Measurements from ENCODE around the gene NR4A1. TPM values are rescaled to one million over a fixed set of nuclear protein-coding genes. Genes with fewer than 3 reads are reported as not detected.

The NR4A1 gene
- total RNA-seq, 1 donor from 2014 or later: 21.7 TPM

GRCh38 chr12:52009081-52009751 is 42.0 kb upstream of the NR4A1 start:
- DNase-seq (ENCODE audit: low spot score, unreplicated experiment): no peak
- Mint-ChIP-seq H3K27ac (no peak overlapping the region), H3K9me3 (ENCODE audit: low read depth) (no peaks in the 10 kb centered on the region), H3K4me3 (ENCODE audit: low read depth) (no peak overlapping the region), H3K4me1 (ENCODE audit: low read depth) (peaks cover 15% of the 10 kb centered on the region), H3K36me3 (ENCODE audit: insufficient read depth) (peaks cover 11% of the 10 kb centered on the region), H3K27me3 (peaks cover 38% of the 10 kb centered on the region)
- TF ChIP-seq CTCF (IDR thresholded peaks at IDR 0.05; ENCODE audit: unreplicated experiment): no peak

- H3K27me3 Mint-ChIP-seq: peaks cover 37% of the 10 kb centered on the region
- peaks cover 15% of the 10 kb centered on the region for H3K4me1 Mint-ChIP-seq (ENCODE audit: low read depth)
- no peak for TF ChIP-seq CTCF (IDR thresholded peaks at IDR 0.05; ENCODE audit: unreplicated experiment)
- peaks cover 11% of the 10 kb centered on the region for H3K36me3 Mint-ChIP-seq (ENCODE audit: insufficient read depth)
- H3K4me3 Mint-ChIP-seq (ENCODE audit: low read depth): peak overlapping the region; percentile 41
- DNase-seq (ENCODE audit: low spot score, unreplicated experiment): no peak
- no peaks in the 10 kb centered on the region for H3K9me3 Mint-ChIP-seq (ENCODE audit: low read depth)
- H3K27ac Mint-ChIP-seq: no peak overlapping the region
Measured at GRCh38 chr12:52010152-52010622, 41.1 kb upstream of the NR4A1 start.

GRCh38 chr12:52010692-52011601 is 40.3 kb upstream of the NR4A1 start:
- H3K27ac Mint-ChIP-seq: no peak overlapping the region
- H3K27me3 Mint-ChIP-seq: peaks cover 32% of the 10 kb centered on the region
- TF ChIP-seq CTCF (IDR thresholded peaks at IDR 0.05; ENCODE audit: unreplicated experiment): no peak
- no peak for DNase-seq (ENCODE audit: low spot score, unreplicated experiment)
- peaks cover 12% of the 10 kb centered on the region for H3K4me1 Mint-ChIP-seq (ENCODE audit: low read depth)
- no peak overlapping the region for H3K4me3 Mint-ChIP-seq (ENCODE audit: low read depth)
- H3K9me3 Mint-ChIP-seq (ENCODE audit: low read depth): no peaks in the 10 kb centered on the region
- H3K36me3 Mint-ChIP-seq (ENCODE audit: insufficient read depth): peaks cover 11% of the 10 kb centered on the region

GRCh38 chr12:52011602-52012214 is 39.5 kb upstream of the NR4A1 start:
- Mint-ChIP-seq H3K27me3 (peaks cover 29% of the 10 kb centered on the region), H3K27ac (no peak overlapping the region), H3K9me3 (ENCODE audit: low read depth) (no peaks in the 10 kb centered on the region), H3K36me3 (ENCODE audit: insufficient read depth) (peaks cover 11% of the 10 kb centered on the region), H3K4me1 (ENCODE audit: low read depth) (peaks cover 9% of the 10 kb centered on the region), H3K4me3 (ENCODE audit: low read depth) (no peak overlapping the region)
- no peak for DNase-seq (ENCODE audit: low spot score, unreplicated experiment)
- TF ChIP-seq CTCF (IDR thresholded peaks at IDR 0.05; ENCODE audit: unreplicated experiment): no peak

Data from progenitor cell of endocrine pancreas (in vitro differentiated cells).